MM.1S (cell line): ENCODE results near the gene STIL.

Experiments used
- DNase-seq: peaks from one replicate; pipeline ENCODE4 v3.0.0-alpha.2; 2015
- H2AFZ ChIP-seq: fragments of 300-600 bp; sonication (generic); 2 replicates; pipeline ENCODE4 v1.6.0; 2016; ENCODE audit warnings: antibody characterized with exemption, low read length
- H3F3A ChIP-seq: fragments of 300-600 bp; sonication (generic); 2 replicates; pipeline ENCODE4 v1.6.1; 2016; ENCODE audit warnings: mild to moderate bottlenecking, antibody characterized with exemption, low read length, moderate library complexity, mixed read lengths; ENCODE audit not compliant: insufficient read depth
- H3K27ac ChIP-seq: fragments of 300-600 bp; sonication (generic); 2 replicates; pipeline ENCODE4 v1.5.1; 2016; ENCODE audit warnings: mild to moderate bottlenecking, low read length
- H3K27me3 ChIP-seq: fragments of 300-600 bp; sonication (generic); replicated peaks from 2 replicates; pipeline ENCODE4 v1.6.0; 2016; ENCODE audit warnings: low read length; ENCODE audit not compliant: insufficient read depth
- H3K36me3 ChIP-seq: fragments of 300-600 bp; sonication (generic); replicated peaks from 2 replicates; pipeline ENCODE4 v1.6.1; 2016; ENCODE audit warnings: mild to moderate bottlenecking, low read length, mixed read lengths; ENCODE audit not compliant: insufficient read depth
- H3K4me1 ChIP-seq: fragments of 300-600 bp; sonication (generic); 2 replicates; pipeline ENCODE4 v1.6.1; 2016; ENCODE audit warnings: low read length, mixed read lengths
- H3K4me2 ChIP-seq: fragments of 300-600 bp; sonication (generic); 2 replicates; pipeline ENCODE4 v1.6.0; 2016; ENCODE audit warnings: low read depth, low read length
- H3K4me3 ChIP-seq: fragments of 300-600 bp; sonication (generic); 2 replicates; pipeline ENCODE4 v1.5.1; 2016; ENCODE audit warnings: low read length, mixed read lengths
- H3K79me2 ChIP-seq: fragments of 300-600 bp; sonication (generic); 2 replicates; pipeline ENCODE4 v1.6.1; 2016; ENCODE audit warnings: mixed run types, low read length, mixed read lengths
- H3K9ac ChIP-seq: fragments of 300-600 bp; sonication (generic); 2 replicates; pipeline ENCODE4 v1.6.1; 2016; ENCODE audit warnings: low read length, mixed read lengths
- H3K9me2 ChIP-seq: fragments of 300-600 bp; sonication (generic); replicated peaks from 2 replicates; pipeline ENCODE4 v1.6.1; 2016; ENCODE audit warnings: mild to moderate bottlenecking, low read length, mixed read lengths; ENCODE audit not compliant: insufficient read depth
- H3K9me3 ChIP-seq: fragments of 300-600 bp; sonication (generic); replicated peaks from 2 replicates; pipeline ENCODE4 v1.6.1; 2016; ENCODE audit warnings: mild to moderate bottlenecking, low read length, mixed read lengths; ENCODE audit not compliant: insufficient read depth
- H4K20me1 ChIP-seq: fragments of 300-600 bp; sonication (generic); 2 replicates; pipeline ENCODE4 v1.6.1; 2016; ENCODE audit warnings: mild to moderate bottlenecking, low read length, moderate library complexity, mixed read lengths; ENCODE audit not compliant: insufficient read depth
- CTCF ChIP-seq: fragments of 300-600 bp; sonication (generic); IDR thresholded peaks from 2 replicates; pipeline ENCODE4 v1.5.1; 2016; ENCODE audit warnings: antibody characterized with exemption, low read length, mixed read lengths
- EZH2 ChIP-seq: fragments of 300-600 bp; sonication (generic); optimal IDR thresholded peaks from 2 replicates; pipeline ENCODE3; 2017; ENCODE audit warnings: low read depth, mild to moderate bottlenecking, antibody characterized with exemption, low read length, mixed read lengths
- EZH2phosphoT487 ChIP-seq: fragments of 300-600 bp; sonication (generic); IDR thresholded peaks from 2 replicates; pipeline ENCODE4 v1.6.1; 2018; ENCODE audit warnings: antibody characterized with exemption, low read length

Gene STIL

DNA sequence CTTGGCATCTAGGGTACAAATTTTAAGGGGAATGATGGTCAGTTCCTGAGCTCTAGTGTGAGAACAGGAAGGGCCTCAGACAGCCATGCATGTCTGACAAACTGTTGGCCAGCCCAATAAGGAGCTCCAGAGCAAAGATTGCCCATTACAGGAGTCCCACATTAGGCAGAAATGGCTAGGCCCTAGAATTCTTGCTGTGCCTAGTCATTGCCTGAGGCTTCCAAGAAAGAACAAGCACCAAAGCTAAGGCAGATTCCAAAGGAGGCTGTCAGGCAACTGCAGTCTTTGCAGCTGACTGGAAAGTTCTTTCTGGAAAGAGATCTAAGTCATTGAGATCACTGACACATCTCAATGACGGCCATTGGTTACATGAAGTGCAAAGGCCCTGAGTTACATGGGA is 3.9 kb upstream of the STIL start:
- TF ChIP-seq EZH2phosphoT487 (no peak), CTCF (no peak), EZH2 (no peak)
- Histone ChIP-seq H3K4me1 (peaks cover 2% of the 10 kb centered on the region; the same call in 1 of the 2 replicates), H3K79me2 (peaks cover 11% of the 10 kb centered on the region), H3K9ac (no peak overlapping the region), H3K27ac (no peak overlapping the region), H3K9me2 (no peaks in the 10 kb centered on the region), H3F3A (peaks cover 9% of the 10 kb centered on the region), H2AFZ (no peak overlapping the region), H3K27me3 (no peaks in the 10 kb centered on the region), H3K4me3 (no peak overlapping the region), H3K36me3 (no peaks in the 10 kb centered on the region), H3K4me2 (no peak overlapping the region), H4K20me1 (no peaks in the 10 kb centered on the region), H3K9me3 (no peaks in the 10 kb centered on the region)
- no peak for DNase-seq

- Histone ChIP-seq H2AFZ (no peak overlapping the region), H3K27ac (no peak overlapping the region), H3K9me3 (no peaks in the 10 kb centered on the region), H3K4me2 (no peak overlapping the region), H3K4me3 (no peak overlapping the region), H3K36me3 (peaks cover 4% of the 10 kb centered on the region; the same call in 1 of the 2 replicates), H3K9me2 (no peaks in the 10 kb centered on the region), H3K9ac (no peak overlapping the region), H3K27me3 (no peaks in the 10 kb centered on the region), H3F3A (peaks cover 9% of the 10 kb centered on the region), H3K4me1 (peaks cover 7% of the 10 kb centered on the region; the same call in 1 of the 2 replicates), H3K79me2 (peaks cover 72% of the 10 kb centered on the region), H4K20me1 (no peaks in the 10 kb centered on the region)
- DNase-seq = no peak
- TF ChIP-seq EZH2 = no peak
- no peak for TF ChIP-seq EZH2phosphoT487
- TF ChIP-seq CTCF = no peak
Observed at GRCh38 chr1:47309427-47309826, 4.5 kb downstream of the STIL start.

- Histone ChIP-seq H3K9me2 (no peaks in the 10 kb centered on the region), H3K4me1 (no peaks in the 10 kb centered on the region; the same call in 1 of the 2 replicates), H3K27ac (no peak overlapping the region), H3K4me2 (no peak overlapping the region), H3K9me3 (no peaks in the 10 kb centered on the region), H2AFZ (no peak overlapping the region), H3K27me3 (no peaks in the 10 kb centered on the region), H4K20me1 (no peaks in the 10 kb centered on the region), H3K4me3 (no peak overlapping the region), H3K36me3 (peaks cover 25% of the 10 kb centered on the region), H3K79me2 (peaks cover 26% of the 10 kb centered on the region), H3F3A (no peaks in the 10 kb centered on the region), H3K9ac (no peak overlapping the region)
- TF ChIP-seq CTCF (no peak), EZH2phosphoT487 (no peak), EZH2 (no peak)
- no peak for DNase-seq
Observed at GRCh38 chr1:47302472-47302871, 11.5 kb downstream of the STIL start.
